SKM-1 (cell line): ENCODE results near the gene CBS.
"Not testable (repeated sequence)": the region's sequence is repeated elsewhere in the genome, so short reads cannot be mapped to it uniquely, and the experiment has no call there.

Experiments
- DNase-seq: peaks from one replicate; lab custom pipeline; 2025; ENCODE audit not compliant: unreplicated experiment; lab: John Stamatoyannopoulos, UW

CBS gene

GRCh38 chr21:43075170-43076022 is at the start of gene CBS:
Gene CBS, minus strand, starts transcription at chr21:43075835. Its CDS starts 3,642 bp downstream, at chr21:43072193.
- DNase-seq: not testable (repeated sequence)

DNA sequence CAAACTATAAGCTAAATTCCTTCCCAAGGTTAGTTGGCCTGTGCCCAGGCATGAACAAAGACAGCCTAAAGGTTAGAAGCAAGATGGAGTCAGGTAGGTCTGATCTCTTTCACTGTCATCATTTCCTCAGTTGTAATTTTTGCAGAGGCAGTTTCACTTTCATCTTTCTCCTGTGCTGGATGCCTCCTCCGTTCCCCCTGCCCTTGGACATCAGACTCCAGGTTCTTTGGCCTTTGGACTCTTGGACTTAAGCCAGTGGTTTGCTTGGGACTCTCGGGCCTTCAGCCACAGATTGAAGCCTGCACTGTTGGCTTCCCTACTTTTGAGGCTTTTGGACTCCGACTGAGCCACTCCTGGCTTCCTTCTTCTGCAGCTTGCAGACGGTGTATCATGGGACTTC is 40.3 kb upstream of the CBS start:
- not testable (repeated sequence) for DNase-seq

- DNase-seq: not testable (repeated sequence)
Observed at GRCh38 chr21:43114483-43114882, 38.8 kb upstream of the CBS start.

GRCh38 chr21:43109006-43109405 is 33.4 kb upstream of the CBS start:
- DNase-seq: not testable (repeated sequence)

GRCh38 chr21:43108177-43108576 is 32.5 kb upstream of the CBS start:
- not testable (repeated sequence) for DNase-seq

DNA sequence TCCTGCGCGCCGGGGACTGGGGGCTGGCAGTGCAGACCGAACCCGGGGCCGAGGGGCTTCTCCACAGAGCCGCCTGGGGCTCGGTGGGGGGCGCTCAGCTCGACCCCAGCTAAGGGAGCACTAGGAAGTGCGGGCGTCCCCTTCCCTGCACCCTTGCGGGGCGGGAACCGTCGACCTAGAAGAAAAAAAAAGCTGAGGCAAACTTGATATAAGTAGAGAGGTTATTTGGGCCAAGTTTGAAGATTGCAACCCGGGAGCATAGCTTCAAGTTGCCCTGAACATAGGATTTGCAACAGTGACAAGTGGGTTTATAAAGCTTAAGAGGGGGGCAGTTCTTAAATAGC is 32.1 kb upstream of the CBS start:
- DNase-seq: not testable (repeated sequence)

- DNase-seq: not testable (repeated sequence)
Observed at GRCh38 chr21:43106965-43107793, 31.5 kb upstream of the CBS start, which contains the start of gene U2AF1. Gene U2AF1, minus strand, starts transcription at chr21:43107570. Its CDS starts 76 bp downstream, at chr21:43107494.

DNA sequence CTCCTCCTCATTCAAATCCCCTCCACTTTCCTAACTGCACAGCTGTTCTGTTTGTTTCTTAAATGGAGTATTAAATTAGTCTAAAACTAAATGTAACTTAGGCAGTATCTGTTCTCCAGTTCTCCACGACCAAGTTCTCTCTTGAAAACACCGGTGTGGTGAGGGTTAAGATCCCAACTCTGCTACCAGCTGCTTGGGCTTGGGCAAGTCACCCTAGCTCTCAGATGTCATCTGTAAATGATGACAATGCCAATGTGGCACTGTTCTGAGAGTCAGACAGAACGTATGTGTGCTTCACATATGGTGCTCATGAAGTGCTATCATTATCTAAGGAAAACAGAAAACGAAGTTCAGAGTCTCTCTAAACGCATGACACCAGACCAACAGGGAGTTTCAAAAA is 29.0 kb upstream of the CBS start:
- DNase-seq: not testable (repeated sequence)

DNA sequence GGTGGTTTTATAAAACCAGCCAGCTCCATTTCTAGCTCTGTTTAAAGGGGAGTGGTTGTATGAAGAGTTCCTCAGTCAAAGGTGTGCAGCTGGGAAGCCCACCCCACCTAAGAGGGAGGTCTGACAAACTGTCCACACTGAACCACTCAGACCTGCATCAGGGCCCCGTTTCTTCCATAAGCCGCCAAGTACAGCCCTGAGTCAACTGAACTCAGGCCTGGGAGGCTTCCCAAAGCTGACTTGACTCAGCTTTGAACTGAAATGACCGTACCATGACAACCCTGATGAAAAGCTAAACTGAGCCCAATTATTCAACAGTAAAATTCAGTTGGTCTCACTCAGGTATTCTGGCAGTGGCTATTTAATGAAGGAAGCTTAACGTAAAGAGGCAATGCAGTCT is 26.6 kb upstream of the CBS start:
- not testable (repeated sequence) for DNase-seq

DNA sequence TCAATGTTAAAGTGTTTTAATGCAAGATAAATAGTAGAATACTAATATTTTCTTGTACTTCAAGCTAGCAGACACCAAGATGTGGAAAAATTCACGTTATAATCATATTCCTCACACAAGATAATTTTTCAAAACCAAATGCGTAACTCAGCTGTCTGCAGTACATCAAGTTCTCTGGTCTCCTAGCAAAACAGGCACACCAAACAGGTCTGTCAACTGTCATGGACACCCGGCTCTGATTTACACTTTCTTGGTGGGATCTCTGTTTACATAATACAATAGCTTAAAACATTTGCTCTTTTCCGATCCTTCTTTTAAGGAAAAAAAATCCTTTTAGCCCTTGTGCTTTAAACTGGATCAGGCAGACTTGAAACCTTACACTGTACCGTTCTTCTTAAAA is 26.0 kb upstream of the CBS start:
- DNase-seq: not testable (repeated sequence)

DNA sequence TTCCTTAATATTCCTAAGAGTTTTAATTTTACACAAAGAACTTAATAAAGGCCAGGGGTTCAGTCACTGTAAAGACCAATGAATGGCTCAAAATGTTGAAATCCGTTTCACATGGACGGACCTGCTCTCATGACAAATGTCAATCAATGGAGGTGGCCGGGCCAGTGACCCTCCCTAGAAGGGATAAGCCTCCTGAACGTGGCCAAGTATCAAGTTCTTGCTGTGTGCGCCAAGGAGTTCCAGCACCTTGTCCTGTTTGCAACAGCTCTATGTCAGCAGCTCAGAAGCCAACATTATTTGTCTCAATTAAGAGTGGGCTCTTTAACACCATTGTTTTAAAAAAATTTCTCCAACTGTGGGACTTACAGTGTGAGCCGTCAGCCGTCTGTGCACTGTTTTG is 25.4 kb upstream of the CBS start:
- not testable (repeated sequence) for DNase-seq

DNA sequence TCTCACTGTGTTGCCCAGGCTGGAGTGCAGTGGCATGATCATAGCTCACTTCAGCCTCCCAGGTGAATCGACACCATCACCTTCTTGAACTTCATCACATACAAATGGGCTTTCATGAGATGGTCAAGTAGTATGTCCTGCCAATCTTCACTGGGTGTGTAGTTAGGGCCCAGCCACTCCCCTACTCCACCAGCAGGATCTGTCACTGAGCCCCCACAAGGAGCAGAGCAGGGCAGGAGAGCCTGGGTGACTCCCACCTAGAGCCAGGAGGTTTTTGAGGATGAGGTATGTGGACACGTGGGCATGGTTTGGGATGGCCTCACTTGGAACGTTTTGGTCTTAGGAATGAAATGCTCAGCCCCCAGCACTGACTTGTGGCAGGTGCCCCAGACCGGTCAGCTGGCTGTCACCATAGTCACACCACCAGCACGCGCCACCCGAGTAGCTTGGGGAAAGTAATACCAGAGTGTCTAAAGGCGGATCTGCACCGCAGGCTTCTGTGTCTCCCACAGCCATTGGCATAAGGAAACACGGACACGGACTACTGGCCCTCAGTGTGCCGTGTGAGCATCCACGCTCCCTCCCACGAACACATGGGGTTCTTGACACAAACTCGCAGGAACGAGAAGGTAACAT is 16.5 kb upstream of the CBS start:
- DNase-seq: not testable (repeated sequence)

- DNase-seq: not testable (repeated sequence)
Observed at GRCh38 chr21:43090947-43091346, 15.3 kb upstream of the CBS start.

- DNase-seq: not testable (repeated sequence)
Observed at GRCh38 chr21:43089463-43089862, 13.8 kb upstream of the CBS start.

DNA sequence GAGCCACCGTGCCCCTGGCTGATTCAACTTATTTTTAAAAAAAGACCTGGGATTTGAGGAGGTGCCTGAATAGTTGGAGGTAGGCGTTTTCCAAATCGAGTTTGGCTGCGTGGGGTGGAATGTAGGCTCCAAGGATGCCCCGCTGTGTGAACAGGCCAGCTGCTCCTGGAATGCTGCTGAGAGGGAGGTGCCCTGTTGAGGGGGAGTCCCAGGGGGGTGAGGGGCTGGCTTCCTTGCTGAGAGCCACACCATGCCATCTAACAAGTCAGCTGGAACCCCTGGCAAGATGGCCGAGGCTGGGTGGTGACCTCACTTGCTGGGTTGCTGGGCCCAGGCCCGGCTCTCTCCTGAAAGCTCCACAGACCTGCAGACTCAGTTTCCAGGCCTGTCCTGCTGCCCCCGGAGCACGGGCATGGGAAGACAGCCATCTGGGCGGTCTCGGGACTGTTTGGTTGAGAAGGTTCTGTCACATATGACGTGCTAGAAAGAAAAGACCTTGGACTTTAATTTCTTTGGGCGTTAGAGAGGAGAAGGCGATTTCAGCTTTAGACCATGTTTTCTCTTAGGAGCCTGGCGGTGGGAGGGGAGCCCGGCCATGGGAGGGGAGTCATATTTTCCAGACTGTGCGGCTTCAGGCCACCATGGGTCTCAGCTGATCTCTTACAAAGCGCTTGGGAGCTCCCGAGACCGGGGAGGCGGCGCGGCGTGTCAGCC is 7.1 kb upstream of the CBS start:
- DNase-seq: not testable (repeated sequence)

DNA sequence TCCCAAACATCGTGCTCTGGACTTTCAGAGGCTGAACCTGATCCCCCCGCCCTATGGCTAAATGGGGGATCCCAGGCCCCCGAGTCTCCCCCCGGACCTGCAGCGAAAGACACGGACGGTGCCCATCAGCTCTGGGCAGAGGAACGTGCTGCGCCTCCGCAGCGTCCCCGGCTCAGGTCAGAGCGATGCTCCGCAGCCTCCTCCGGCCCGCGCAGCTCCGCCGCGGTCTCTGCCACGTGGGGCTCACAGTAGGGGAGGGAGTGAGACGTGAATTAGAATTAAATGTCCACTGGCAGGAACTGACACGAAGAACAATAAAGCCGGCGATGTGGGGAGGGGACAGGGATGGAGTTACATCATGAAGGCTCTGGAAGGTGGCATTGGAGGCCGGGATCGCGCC is 1.0 kb upstream of the CBS start:
- DNase-seq: not testable (repeated sequence)

DNA sequence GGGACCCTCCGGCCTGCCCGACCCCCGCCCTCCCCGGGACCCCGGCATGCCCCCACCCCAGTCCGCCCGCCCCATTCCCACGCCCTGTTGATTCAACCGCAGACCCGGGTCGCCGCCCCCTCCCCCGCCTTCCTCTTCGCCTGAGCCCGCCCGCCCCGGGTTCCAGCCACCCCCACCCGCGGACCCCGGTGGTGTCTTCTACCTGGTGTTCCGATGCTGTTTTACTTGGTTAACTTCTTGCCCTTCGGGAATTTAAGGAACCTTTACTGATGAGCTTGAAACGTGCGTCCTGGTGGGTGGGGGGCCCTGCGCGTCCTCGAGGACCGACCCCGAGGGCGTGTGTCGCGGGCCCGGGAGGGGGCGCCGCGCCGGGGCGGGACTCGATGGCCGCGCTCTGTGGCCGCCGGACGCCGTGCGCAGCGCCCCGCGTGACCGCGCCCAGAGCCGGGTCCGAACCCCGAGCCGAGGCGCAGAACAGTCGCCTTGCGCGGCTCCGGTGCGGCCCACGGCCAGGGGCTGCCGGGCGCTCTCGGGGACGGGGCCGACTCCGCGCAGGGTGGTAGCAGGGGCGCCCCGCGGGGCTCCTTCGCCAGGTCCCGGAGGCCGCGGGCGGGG is 495 bp upstream of the CBS start:
- not testable (repeated sequence) for DNase-seq

DNA sequence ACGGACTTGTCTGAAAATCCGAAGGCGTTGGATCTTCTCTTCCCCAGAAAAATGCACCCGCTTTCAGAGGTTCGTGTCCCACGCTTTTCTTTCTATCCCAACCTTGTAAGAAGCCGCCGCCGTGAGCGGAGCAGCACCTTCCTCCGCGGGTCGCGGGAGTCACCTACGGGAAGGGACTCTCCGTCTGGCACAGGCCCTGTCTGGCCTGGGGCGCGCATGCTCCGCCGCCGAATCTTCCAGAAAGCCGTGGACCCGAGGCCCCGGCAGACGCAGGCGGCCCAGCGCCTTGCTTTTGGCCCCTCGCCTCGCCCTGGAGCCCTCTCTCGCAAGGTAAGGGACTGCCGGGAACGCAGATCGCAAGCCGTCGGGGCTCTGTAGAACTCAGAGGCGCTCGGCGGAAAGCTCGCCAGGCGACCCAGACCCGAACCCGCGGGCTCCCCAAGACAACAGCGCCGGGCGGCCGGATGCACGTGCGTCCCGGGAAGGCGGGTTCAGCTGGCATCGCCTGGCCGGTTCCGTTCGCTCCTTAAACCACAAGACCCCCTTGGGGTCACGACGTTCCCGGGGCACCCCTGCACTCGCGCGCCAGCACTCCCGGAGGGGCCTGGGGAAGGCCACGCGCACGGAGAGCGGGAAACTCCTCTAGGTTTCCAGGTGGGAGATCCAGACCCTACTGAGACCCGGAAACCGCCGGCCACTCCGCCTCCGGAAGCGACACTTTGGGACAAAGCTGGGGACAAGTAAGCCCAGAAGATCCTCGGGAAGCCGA is 1.1 kb downstream of the CBS start:
- not testable (repeated sequence) for DNase-seq

DNA sequence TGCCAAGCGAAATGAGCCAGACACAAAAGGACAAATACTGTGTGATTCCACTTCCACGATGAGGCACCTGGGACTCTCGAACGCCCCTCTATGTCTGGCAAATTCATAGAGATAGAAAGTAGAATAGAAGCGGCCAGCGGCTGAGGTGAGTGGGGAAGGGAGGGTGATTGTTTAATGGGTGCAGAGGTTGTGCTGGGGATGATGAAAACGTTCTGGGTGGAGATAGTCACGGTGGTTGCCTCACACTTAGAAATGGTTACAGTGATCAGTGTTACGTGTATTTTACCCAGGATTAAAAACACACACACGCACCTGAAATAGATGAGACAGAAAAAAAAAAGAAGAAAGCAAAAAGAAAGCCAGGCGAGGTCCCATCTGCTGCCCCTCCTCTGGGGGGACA is 2.9 kb downstream of the CBS start:
- not testable (repeated sequence) for DNase-seq
